ENCODE data around the gene TBC1D24. TPM values are rescaled to one million over a fixed set of nuclear protein-coding genes. Genes with fewer than 3 reads are reported as not detected.

The TBC1D24 gene
- total RNA-seq, 1 donor from 2014 or later, result 7.8 TPM

DNA sequence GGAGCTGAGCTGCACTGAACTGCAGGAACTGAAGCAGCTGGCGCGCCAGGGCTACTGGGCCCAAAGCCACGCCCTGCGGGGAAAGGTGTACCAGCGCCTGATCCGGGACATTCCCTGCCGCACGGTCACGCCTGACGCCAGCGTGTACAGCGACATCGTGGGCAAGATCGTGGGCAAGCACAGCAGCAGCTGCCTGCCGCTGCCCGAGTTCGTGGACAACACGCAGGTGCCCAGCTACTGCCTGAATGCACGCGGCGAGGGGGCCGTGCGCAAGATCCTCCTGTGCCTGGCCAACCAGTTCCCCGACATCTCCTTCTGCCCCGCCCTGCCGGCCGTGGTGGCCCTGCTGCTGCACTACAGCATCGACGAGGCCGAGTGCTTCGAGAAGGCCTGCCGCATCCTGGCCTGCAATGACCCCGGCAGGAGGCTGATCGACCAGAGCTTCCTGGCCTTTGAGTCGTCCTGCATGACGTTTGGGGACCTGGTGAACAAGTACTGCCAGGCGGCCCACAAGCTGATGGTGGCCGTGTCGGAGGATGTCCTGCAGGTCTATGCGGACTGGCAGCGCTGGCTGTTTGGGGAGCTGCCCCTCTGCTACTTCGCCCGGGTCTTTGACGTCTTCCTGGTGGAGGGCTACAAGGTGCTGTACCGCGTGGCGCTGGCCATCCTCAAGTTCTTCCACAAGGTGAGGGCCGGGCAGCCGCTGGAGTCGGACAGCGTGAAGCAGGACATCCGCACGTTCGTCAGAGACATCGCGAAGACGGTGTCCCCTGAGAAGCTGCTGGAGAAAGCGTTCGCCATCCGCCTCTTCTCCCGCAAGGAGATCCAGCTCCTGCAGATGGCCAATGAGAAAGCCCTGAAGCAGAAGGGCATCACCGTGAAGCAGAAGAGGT is 21.5 kb downstream of the TBC1D24 start:
- Histone ChIP-seq H3K27me3 (ENCODE audit: control insufficient read depth in 3 of 3, insufficient read depth in 3 of 3, low read length in 3 of 3) (no peaks in the 10 kb centered on the region), H3K4me3 (ENCODE audit: low read length in 3 of 3) (no peak overlapping the region), H3K36me3 (ENCODE audit: control insufficient read depth in 3 of 3, insufficient read depth in 3 of 3, low read length in 3 of 3) (peaks cover 7 to 10% (median 9%) of the 10 kb centered on the region in 3 donors), H3K9ac (ENCODE audit: low read depth in 1 of 3, low read length in 3 of 3) (peak overlapping the region in 2 of 3 donors; percentile 57 to 73), H3K9me3 (ENCODE audit: control insufficient read depth in 3 of 3, low read length in 3 of 3) (no peaks in the 10 kb centered on the region), H3K4me1 (ENCODE audit: control insufficient read depth in 3 of 3, insufficient read depth in 3 of 3, low read length in 3 of 3) (peaks cover 26 to 45% (median 37%) of the 10 kb centered on the region in 3 donors), H3K27ac (ENCODE audit: low read depth, low read length) (no peak overlapping the region)

DNA sequence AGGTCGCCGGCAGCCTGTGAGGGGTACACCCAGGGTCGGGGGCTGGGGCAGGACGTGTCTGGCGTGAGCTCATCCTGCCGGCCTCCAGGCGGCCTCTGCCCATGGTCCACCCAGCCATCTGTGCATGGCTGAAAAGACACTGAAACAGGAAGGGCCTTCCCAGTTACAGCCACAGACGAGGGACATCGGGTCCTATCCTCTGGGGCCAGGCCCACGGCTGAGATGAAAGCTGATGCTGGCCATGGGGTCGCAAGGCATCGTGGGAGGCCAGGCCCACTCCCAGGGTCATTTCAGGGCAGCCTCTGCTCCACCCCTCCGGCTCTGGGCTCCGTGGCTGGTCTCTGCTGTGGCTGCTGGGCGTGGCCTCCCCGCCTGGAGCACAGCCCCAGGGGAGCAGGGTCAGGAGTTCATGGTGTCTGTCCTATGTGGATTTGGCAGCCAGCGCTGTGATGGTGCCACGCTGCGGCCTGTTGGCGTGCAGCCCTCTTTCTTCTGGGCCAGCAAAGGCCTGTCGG is 22.2 kb downstream of the TBC1D24 start:
- peak overlapping the region in 2 of 3 donors; percentile 57 to 73 for H3K9ac ChIP-seq (ENCODE audit: low read depth in 1 of 3, low read length in 3 of 3)
- H3K27me3 ChIP-seq (ENCODE audit: control insufficient read depth in 3 of 3, insufficient read depth in 3 of 3, low read length in 3 of 3), result no peaks in the 10 kb centered on the region
- peaks cover 8 to 10% (median 9%) of the 10 kb centered on the region in 3 donors for H3K36me3 ChIP-seq (ENCODE audit: control insufficient read depth in 3 of 3, insufficient read depth in 3 of 3, low read length in 3 of 3)
- no peaks in the 10 kb centered on the region for H3K9me3 ChIP-seq (ENCODE audit: control insufficient read depth in 3 of 3, low read length in 3 of 3)
- no peak overlapping the region for H3K27ac ChIP-seq (ENCODE audit: low read depth, low read length)
- peak overlapping the region in 2 of 3 donors; percentile 14 to 45 for H3K4me3 ChIP-seq (ENCODE audit: low read length in 3 of 3)
- H3K4me1 ChIP-seq (ENCODE audit: control insufficient read depth in 3 of 3, insufficient read depth in 3 of 3, low read length in 3 of 3), result peaks cover 32 to 52% (median 43%) of the 10 kb centered on the region in 3 donors

DNA sequence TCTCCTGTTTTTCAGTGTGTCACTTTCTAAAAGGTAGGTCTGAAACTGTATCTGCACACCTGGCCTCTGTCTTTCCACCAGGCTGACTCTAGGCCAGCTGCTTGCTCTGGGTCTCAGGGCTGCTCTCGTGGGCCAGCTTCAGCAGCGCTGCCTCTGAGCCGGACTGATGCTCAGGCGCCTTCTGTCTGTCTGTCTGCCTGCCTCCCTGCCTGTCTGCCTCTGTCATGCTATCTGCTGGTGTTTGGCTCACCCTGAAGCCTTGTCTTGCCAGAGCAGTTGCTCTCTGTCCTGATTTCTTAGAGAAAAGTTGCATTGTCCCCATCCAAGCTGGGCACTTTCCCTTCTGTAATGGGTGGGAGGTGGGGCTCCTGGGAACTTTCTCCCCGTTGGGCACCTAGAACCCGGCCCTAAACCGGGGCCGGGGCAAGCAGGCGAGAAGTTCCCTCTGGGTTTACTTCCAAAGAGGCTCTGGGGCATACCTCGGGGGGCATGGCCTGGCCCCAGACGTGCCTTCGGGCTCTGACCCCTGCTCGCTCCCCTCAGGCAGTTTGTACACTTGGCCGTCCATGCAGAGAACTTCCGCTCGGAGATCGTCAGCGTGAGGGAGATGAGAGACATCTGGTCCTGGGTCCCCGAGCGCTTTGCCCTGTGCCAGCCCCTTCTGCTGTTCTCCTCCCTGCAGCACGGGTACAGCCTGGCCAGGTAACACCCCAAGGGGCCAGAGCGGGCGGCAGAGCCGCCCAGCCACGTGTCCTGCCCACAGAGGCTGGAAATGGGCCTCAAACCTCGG is 23.0 kb downstream of the TBC1D24 start:
- Histone ChIP-seq H3K36me3 (ENCODE audit: control insufficient read depth in 3 of 3, insufficient read depth in 3 of 3, low read length in 3 of 3) (peaks cover 8 to 10% (median 9%) of the 10 kb centered on the region in 3 donors), H3K4me3 (ENCODE audit: low read length in 3 of 3) (peak overlapping the region in 2 of 3 donors; percentile 14 to 45), H3K4me1 (ENCODE audit: control insufficient read depth in 3 of 3, insufficient read depth in 3 of 3, low read length in 3 of 3) (peaks cover 34 to 59% (median 46%) of the 10 kb centered on the region in 3 donors), H3K27me3 (ENCODE audit: control insufficient read depth in 3 of 3, insufficient read depth in 3 of 3, low read length in 3 of 3) (no peaks in the 10 kb centered on the region), H3K27ac (ENCODE audit: low read depth, low read length) (peak overlapping the region; percentile 44), H3K9ac (ENCODE audit: low read depth in 1 of 3, low read length in 3 of 3) (peak overlapping the region; percentile 38 to 73 (median 57)), H3K9me3 (ENCODE audit: control insufficient read depth in 3 of 3, low read length in 3 of 3) (no peaks in the 10 kb centered on the region)

DNA sequence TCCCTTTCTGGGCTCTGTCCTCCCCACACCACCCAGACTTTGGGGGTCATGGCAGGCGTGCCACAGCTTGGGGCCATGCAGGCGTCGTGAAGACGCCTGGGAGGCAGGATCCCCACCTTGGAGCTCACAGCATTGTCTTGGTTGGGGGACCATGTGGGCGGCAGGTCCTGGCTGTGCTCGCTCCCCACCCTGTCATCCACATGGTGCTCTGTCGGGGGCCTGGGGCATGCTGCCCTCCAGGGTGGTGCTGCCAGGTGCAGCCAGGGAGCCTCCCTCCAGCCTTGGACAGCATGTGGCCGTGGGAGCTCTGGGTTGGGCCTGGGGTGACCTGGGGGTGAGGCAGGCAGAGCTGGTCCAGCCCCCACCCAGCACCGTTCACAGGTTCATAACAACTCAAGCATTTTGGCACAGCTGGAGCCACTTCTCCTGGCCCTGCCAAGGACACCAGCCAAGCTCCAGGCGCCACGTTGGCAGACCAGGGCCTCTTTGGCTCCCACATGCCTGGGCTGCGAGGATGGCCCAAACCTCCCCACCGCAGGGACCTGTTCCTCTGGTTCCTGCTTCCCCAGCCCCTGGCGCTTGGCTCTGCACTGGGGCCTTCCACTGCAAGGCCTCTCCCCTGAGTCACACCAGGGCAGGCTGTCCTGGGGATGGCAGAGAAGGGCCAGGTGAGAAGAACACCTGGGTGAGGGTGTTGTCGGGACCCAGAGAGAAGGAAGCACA is 23.8 kb downstream of the TBC1D24 start:
- H3K27ac ChIP-seq (ENCODE audit: low read depth, low read length), result no peak overlapping the region
- H3K9me3 ChIP-seq (ENCODE audit: control insufficient read depth in 3 of 3, low read length in 3 of 3), result no peaks in the 10 kb centered on the region
- H3K9ac ChIP-seq (ENCODE audit: low read depth in 1 of 3, low read length in 3 of 3), result peak overlapping the region in 2 of 3 donors; percentile 43 to 73
- H3K4me1 ChIP-seq (ENCODE audit: control insufficient read depth in 3 of 3, insufficient read depth in 3 of 3, low read length in 3 of 3), result peaks cover 34 to 59% (median 46%) of the 10 kb centered on the region in 3 donors
- no peaks in the 10 kb centered on the region for H3K27me3 ChIP-seq (ENCODE audit: control insufficient read depth in 3 of 3, insufficient read depth in 3 of 3, low read length in 3 of 3)
- H3K36me3 ChIP-seq (ENCODE audit: control insufficient read depth in 3 of 3, insufficient read depth in 3 of 3, low read length in 3 of 3), result peaks cover 8 to 10% (median 9%) of the 10 kb centered on the region in 3 donors
- H3K4me3 ChIP-seq (ENCODE audit: low read length in 3 of 3), result peak overlapping the region in 1 of 3 donors; percentile 2

DNA sequence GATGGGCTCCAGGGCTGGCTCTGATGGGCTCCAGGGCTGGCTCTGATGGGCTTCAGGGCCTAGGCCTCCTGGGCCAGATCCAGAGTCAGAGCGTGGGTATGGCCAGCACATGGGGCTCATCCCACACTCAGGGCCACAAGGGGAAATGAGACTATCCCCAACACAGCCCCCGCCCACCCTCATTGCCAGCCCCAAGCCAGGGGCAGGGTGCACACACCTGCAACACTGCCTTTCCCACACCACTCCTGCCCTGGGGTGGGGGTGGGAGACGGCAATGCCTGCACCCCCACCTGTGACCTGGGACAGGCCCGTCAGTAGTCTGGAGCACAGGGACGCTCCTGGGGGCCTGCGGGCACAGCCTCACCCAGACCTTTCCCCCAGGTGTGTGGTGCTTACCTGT is 24.5 kb downstream of the TBC1D24 start:
- H3K27ac ChIP-seq (ENCODE audit: low read depth, low read length), result no peak overlapping the region

DNA sequence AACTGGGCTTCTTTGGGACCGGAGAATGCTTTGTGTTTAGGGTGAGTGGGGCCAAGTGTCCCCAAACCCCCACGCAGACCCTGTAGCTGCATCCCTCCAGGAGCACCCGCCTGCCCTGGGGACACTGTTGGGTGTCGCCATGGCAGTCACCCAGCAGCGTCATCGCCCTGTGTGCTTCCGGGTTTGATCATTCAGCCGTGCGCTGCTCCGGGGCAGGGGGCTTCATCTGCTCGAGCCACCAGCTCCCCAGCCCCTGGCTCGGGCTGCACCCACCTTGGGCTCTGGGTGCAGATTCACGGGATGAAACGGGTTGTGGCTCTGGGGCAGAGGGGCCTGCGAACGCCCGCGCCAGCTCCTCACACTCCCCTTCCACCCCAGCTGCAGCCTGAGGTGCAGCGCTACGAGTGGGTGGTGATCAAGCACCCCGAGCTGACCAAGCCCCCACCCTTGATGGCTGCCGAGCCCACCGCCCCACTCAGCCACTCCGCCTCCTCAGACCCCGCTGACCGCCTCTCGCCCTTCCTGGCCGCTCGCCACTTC is 25.0 kb downstream of the TBC1D24 start:
- Histone ChIP-seq H3K36me3 (ENCODE audit: control insufficient read depth in 3 of 3, insufficient read depth in 3 of 3, low read length in 3 of 3) (peaks cover 8 to 10% (median 9%) of the 10 kb centered on the region in 3 donors), H3K9ac (ENCODE audit: low read depth in 1 of 3, low read length in 3 of 3) (peak overlapping the region in 1 of 3 donors; percentile 20), H3K4me3 (ENCODE audit: low read length in 3 of 3) (no peak overlapping the region), H3K27me3 (ENCODE audit: control insufficient read depth in 3 of 3, insufficient read depth in 3 of 3, low read length in 3 of 3) (no peaks in the 10 kb centered on the region), H3K9me3 (ENCODE audit: control insufficient read depth in 3 of 3, low read length in 3 of 3) (no peaks in the 10 kb centered on the region), H3K27ac (ENCODE audit: low read depth, low read length) (no peak overlapping the region), H3K4me1 (ENCODE audit: control insufficient read depth in 3 of 3, insufficient read depth in 3 of 3, low read length in 3 of 3) (peaks cover 34 to 59% (median 46%) of the 10 kb centered on the region in 3 donors)

More for the DNA sequence above, 24.5 kb downstream of the TBC1D24 start:
- Histone ChIP-seq H3K4me3 (ENCODE audit: low read length in 3 of 3) (no peak overlapping the region), H3K9me3 (ENCODE audit: control insufficient read depth in 3 of 3, low read length in 3 of 3) (no peaks in the 10 kb centered on the region), H3K4me1 (ENCODE audit: control insufficient read depth in 3 of 3, insufficient read depth in 3 of 3, low read length in 3 of 3) (peaks cover 34 to 59% (median 46%) of the 10 kb centered on the region in 3 donors), H3K36me3 (ENCODE audit: control insufficient read depth in 3 of 3, insufficient read depth in 3 of 3, low read length in 3 of 3) (peaks cover 8 to 10% (median 9%) of the 10 kb centered on the region in 3 donors), H3K9ac (ENCODE audit: low read depth in 1 of 3, low read length in 3 of 3) (peak overlapping the region in 1 of 3 donors; percentile 43), H3K27me3 (ENCODE audit: control insufficient read depth in 3 of 3, insufficient read depth in 3 of 3, low read length in 3 of 3) (no peaks in the 10 kb centered on the region)

DNA sequence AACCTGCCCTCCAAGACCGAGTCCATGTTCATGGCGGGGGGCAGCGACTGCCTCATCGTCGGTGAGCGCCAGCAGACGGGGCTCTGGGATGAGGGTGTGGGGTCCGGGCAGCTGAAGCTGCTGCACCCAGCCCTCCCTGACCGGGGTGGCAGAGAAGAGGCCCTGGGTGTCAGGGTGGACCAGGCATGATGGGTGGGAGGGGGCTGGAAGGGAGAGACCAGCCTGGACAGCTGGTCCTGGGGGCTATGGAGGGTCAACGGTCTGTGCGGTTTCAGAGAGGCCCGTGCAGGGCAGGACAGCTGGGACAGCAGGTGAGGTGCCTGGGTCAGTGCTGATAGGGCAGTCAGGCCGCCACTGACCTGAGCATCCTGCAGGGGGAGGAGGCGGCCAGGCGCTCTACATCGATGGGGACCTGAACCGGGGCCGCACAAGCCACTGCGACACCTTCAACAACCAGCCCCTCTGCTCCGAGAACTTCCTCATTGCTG is 25.5 kb downstream of the TBC1D24 start:
- Histone ChIP-seq H3K4me3 (ENCODE audit: low read length in 3 of 3) (no peak overlapping the region), H3K36me3 (ENCODE audit: control insufficient read depth in 3 of 3, insufficient read depth in 3 of 3, low read length in 3 of 3) (peaks cover 8 to 10% (median 9%) of the 10 kb centered on the region in 3 donors), H3K27ac (ENCODE audit: low read depth, low read length) (no peak overlapping the region), H3K4me1 (ENCODE audit: control insufficient read depth in 3 of 3, insufficient read depth in 3 of 3, low read length in 3 of 3) (peaks cover 34 to 59% (median 46%) of the 10 kb centered on the region in 3 donors), H3K9me3 (ENCODE audit: control insufficient read depth in 3 of 3, low read length in 3 of 3) (no peaks in the 10 kb centered on the region), H3K9ac (ENCODE audit: low read depth in 1 of 3, low read length in 3 of 3) (no peak overlapping the region), H3K27me3 (ENCODE audit: control insufficient read depth in 3 of 3, insufficient read depth in 3 of 3, low read length in 3 of 3) (no peaks in the 10 kb centered on the region)

DNA sequence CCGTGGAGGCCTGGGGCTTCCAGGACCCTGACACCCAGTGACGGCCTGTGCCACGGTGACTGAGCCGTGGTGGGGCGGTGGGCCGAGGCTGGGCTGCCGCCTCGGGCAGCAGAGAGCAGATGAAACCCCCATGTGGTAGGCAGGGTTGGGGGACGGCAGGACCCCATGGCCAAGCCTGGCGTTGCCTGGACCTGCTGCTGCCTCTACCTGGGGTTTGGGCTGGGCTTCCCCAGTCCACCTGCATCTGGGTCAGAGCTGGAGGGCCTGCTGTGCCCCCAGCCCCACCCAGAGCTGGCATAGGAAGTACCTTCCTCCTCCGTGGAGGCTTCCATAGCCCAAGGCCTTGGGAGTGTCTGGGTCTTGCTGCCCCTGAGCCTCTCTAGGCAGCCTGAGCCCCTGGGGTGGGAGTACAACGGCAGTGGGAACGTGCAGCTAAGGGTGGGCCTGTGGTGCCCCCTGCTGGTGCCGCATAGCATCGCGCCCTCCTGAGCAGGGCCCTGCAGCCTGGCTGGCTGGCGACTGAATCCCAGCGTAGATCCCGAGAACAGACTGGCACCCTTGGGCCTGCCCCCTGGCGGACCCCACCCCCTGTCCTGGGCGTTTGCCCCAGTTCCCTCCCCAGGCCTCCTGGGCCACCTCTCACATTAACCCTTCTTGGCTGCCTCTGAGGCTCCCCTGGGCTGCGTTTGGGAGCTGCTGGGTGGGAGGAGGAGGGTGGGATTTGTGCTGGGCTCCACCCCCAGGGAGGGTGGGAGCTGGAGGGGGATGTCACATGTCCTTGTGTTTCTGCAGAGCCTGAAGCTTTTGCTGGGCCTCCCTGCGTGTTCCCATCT is 26.2 kb downstream of the TBC1D24 start:
- H3K4me3 ChIP-seq (ENCODE audit: low read length in 3 of 3), result peak overlapping the region in 1 of 3 donors; percentile 22
- peak overlapping the region in 1 of 3 donors; percentile 68 for H3K9ac ChIP-seq (ENCODE audit: low read depth in 1 of 3, low read length in 3 of 3)
- no peak overlapping the region for H3K27ac ChIP-seq (ENCODE audit: low read depth, low read length)
- H3K9me3 ChIP-seq (ENCODE audit: control insufficient read depth in 3 of 3, low read length in 3 of 3), result no peaks in the 10 kb centered on the region
- H3K4me1 ChIP-seq (ENCODE audit: control insufficient read depth in 3 of 3, insufficient read depth in 3 of 3, low read length in 3 of 3), result peaks cover 34 to 59% (median 46%) of the 10 kb centered on the region in 3 donors
- H3K27me3 ChIP-seq (ENCODE audit: control insufficient read depth in 3 of 3, insufficient read depth in 3 of 3, low read length in 3 of 3), result no peaks in the 10 kb centered on the region
- peaks cover 8 to 12% (median 10%) of the 10 kb centered on the region in 3 donors for H3K36me3 ChIP-seq (ENCODE audit: control insufficient read depth in 3 of 3, insufficient read depth in 3 of 3, low read length in 3 of 3)

Measured in skeletal muscle tissue (tissue), 4 donors.